ENCODE results near the gene TMEM121. TPM values are rescaled to one million over a fixed set of nuclear protein-coding genes. Genes with fewer than 3 reads are reported as not detected.

The TMEM121 gene
- total and polyA plus RNA-seq, 10 of the 15 experiments (the other 5 are each of a cell fraction or from before 2014, with no cell fraction given), result 0.04 to 4.9 (median 1.2) TPM; not detected in 2

DNA sequence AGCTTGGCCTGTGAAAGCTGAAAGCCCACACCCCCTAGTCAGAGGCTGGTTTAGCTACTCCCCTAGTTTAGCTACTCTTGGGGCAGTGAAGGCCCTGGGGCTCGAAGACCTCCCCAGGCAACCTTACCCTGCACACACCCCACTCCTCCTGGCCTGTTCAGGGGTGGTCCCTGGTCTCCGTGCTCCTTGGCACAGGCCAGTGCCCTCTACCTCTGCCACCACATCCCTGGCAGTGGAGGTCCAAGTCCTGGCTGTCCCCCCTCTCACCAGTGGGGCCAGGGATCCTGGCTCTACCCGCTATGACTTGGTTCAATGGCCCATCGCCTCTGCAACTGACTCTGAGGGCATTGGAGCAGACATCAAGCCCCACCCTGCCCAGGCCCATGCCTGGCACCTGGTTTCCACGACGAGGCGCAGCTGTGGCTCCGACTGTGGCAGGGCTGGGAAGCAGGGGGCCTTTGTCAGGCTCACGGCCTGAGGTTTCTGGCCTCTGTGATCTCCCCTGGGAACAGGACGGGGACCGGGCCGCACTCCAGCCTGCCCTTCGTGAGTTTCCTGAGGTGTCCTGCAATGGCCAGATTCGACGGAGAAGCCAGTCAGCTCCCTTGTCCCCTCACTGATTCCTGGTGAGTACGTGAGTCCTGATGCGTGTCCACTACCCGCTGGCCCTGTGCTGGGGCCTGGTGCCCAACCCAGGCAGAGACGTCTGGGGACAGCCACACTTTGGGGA lies 5.7 kb downstream of the TMEM121 start:
- intact Hi-C loops (cut with micrococcal nuclease; ENCODE audit: unreplicated experiment), result loop anchor here (2.0 to 10.0 kb wide), 3 partner anchors 161 to 883 kb away; no protein-coding TSS in a partner anchor
- peaks cover 5 to 7% of the 10 kb centered on the region in 2 experiments; a peak in 3 of 4 replicates for H3K27me3 ChIP-seq (replicated peaks in 1 of 2; ENCODE audit: control insufficient read depth in 2 of 2, insufficient read depth in 2 of 2, low read length in 1 of 2)
- H3K4me2 ChIP-seq (ENCODE audit: control insufficient read depth, insufficient read depth), result 0 out of 2 replicates have a peak overlapping the region, but pooled peaks have one; percentile 20
- ChIA-PET RAD21 (ENCODE audit: unreplicated experiment) (interaction anchor here (1.0 to 1.5 kb wide), 3 partner anchors 16 to 841 kb away, joined by 3 read pairs; no protein-coding TSS in a partner anchor), POLR2A (interaction anchor here (0.6 kb wide), 1 partner anchor 511 kb away, joined by 3 read pairs; the partner anchor contains the start of gene CDCA4), SMC1A (ENCODE audit: uncharacterized antibody, unreplicated experiment) (interaction anchor here (1.4 kb wide), 1 partner anchor 161 kb away, joined by 6 read pairs; no protein-coding TSS in a partner anchor), CTCF (interaction anchor here (0.7 to 3.0 kb wide), 6 partner anchors 12 to 253 kb away, joined by 3 to 17 read pairs (median 5); no protein-coding TSS in a partner anchor)
- ATAC-seq (no peak), DNase-seq (ENCODE audit: low read depth, low spot score) (no peak), FAIRE-seq (no peak)
- no peak overlapping the region for H3K27ac ChIP-seq (ENCODE audit: control insufficient read depth, insufficient read depth)
- H3K36me3 ChIP-seq (ENCODE audit: control insufficient read depth in 2 of 2, insufficient read depth in 2 of 2, low read length in 1 of 2), result no peaks in the 10 kb centered on the region
- H3K9ac ChIP-seq (ENCODE audit: control insufficient read depth, insufficient read depth, low read length), result no peak overlapping the region
- BruUV-seq (replicated peaks), result no TSS peak
- no peaks in the 10 kb centered on the region for H3K79me2 ChIP-seq (ENCODE audit: control insufficient read depth, insufficient read depth, low read length)
- no peak overlapping the region for H3K4me3 ChIP-seq
- H2AFZ ChIP-seq (ENCODE audit: control insufficient read depth, low read depth, low read length), result no peak overlapping the region
- 43% methylated on average over 19 of the region's 19 CpGs for WGBS (ENCODE audit: insufficient coverage, insufficient replicate concordance, low lambda C conversion rate, missing lambda C conversion rate)
- no peaks in the 10 kb centered on the region for H4K20me1 ChIP-seq (ENCODE audit: control insufficient read depth, insufficient read depth)
- no peaks in the 10 kb centered on the region for H3K9me3 ChIP-seq (replicated peaks; ENCODE audit: control insufficient read depth, insufficient read depth, low read length)
- in situ Hi-C loops (cut with MboI), result loop anchor here (10.0 kb wide), 2 partner anchors 473 to 633 kb away; no protein-coding TSS in a partner anchor
- peaks cover 4% of the 10 kb centered on the region for H3K4me1 ChIP-seq (ENCODE audit: control insufficient read depth, insufficient read depth, low read length)
- TF ChIP-seq, protein P1, sequence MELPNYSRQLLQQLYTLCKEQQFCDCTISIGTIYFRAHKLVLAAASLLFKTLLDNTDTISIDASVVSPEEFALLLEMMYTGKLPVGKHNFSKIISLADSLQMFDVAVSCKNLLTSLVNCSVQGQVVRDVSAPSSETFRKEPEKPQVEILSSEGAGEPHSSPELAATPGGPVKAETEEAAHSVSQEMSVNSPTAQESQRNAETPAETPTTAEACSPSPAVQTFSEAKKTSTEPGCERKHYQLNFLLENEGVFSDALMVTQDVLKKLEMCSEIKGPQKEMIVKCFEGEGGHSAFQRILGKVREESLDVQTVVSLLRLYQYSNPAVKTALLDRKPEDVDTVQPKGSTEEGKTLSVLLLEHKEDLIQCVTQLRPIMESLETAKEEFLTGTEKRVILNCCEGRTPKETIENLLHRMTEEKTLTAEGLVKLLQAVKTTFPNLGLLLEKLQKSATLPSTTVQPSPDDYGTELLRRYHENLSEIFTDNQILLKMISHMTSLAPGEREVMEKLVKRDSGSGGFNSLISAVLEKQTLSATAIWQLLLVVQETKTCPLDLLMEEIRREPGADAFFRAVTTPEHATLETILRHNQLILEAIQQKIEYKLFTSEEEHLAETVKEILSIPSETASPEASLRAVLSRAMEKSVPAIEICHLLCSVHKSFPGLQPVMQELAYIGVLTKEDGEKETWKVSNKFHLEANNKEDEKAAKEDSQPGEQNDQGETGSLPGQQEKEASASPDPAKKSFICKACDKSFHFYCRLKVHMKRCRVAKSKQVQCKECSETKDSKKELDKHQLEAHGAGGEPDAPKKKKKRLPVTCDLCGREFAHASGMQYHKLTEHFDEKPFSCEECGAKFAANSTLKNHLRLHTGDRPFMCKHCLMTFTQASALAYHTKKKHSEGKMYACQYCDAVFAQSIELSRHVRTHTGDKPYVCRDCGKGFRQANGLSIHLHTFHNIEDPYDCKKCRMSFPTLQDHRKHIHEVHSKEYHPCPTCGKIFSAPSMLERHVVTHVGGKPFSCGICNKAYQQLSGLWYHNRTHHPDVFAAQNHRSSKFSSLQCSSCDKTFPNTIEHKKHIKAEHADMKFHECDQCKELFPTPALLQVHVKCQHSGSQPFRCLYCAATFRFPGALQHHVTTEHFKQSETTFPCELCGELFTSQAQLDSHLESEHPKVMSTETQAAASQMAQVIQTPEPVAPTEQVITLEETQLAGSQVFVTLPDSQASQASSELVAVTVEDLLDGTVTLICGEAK (IDR thresholded peaks at IDR 0.05; ENCODE audit: borderline replicate concordance), result no peak
- TF ChIP-seq TAF1 (IDR thresholded peaks at IDR 0.05; ENCODE audit: borderline replicate concordance, low read depth, low read length), result no peak
- TF ChIP-seq, protein P2, sequence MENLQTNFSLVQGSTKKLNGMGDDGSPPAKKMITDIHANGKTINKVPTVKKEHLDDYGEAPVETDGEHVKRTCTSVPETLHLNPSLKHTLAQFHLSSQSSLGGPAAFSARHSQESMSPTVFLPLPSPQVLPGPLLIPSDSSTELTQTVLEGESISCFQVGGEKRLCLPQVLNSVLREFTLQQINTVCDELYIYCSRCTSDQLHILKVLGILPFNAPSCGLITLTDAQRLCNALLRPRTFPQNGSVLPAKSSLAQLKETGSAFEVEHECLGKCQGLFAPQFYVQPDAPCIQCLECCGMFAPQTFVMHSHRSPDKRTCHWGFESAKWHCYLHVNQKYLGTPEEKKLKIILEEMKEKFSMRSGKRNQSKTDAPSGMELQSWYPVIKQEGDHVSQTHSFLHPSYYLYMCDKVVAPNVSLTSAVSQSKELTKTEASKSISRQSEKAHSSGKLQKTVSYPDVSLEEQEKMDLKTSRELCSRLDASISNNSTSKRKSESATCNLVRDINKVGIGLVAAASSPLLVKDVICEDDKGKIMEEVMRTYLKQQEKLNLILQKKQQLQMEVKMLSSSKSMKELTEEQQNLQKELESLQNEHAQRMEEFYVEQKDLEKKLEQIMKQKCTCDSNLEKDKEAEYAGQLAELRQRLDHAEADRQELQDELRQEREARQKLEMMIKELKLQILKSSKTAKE (IDR thresholded peaks at IDR 0.05; ENCODE audit: low read depth, poor library complexity, severe bottlenecking), result no peak
- TF ChIP-seq NFIC (IDR thresholded peaks at IDR 0.05; ENCODE audit: low read depth, low read length), result no peak
- TF ChIP-seq, protein P3, sequence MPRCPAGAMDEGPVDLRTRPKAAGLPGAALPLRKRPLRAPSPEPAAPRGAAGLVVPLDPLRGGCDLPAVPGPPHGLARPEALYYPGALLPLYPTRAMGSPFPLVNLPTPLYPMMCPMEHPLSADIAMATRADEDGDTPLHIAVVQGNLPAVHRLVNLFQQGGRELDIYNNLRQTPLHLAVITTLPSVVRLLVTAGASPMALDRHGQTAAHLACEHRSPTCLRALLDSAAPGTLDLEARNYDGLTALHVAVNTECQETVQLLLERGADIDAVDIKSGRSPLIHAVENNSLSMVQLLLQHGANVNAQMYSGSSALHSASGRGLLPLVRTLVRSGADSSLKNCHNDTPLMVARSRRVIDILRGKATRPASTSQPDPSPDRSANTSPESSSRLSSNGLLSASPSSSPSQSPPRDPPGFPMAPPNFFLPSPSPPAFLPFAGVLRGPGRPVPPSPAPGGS (IDR thresholded peaks at IDR 0.05; ENCODE audit: borderline replicate concordance, insufficient read depth, low read depth, low read length, poor library complexity, severe bottlenecking), result no peak
- TF ChIP-seq DPF2 (IDR thresholded peaks at IDR 0.05), result no peak
- no peak for TF ChIP-seq ZNF24 (IDR thresholded peaks at IDR 0.05)
- no peak for TF ChIP-seq SRF (IDR thresholded peaks at IDR 0.05; ENCODE audit: low read depth in 2 of 2, low read length in 2 of 2)
- TF ChIP-seq, protein P4, sequence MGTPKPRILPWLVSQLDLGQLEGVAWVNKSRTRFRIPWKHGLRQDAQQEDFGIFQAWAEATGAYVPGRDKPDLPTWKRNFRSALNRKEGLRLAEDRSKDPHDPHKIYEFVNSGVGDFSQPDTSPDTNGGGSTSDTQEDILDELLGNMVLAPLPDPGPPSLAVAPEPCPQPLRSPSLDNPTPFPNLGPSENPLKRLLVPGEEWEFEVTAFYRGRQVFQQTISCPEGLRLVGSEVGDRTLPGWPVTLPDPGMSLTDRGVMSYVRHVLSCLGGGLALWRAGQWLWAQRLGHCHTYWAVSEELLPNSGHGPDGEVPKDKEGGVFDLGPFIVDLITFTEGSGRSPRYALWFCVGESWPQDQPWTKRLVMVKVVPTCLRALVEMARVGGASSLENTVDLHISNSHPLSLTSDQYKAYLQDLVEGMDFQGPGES (IDR thresholded peaks at IDR 0.05), result no peak
- TF ChIP-seq ETV6 (conservative IDR thresholded peaks at IDR 0.05 in 1 of 2, IDR thresholded peaks at IDR 0.05 in 1 of 2; ENCODE audit: borderline replicate concordance in 1 of 2, low read depth in 1 of 2), result no peak
- no peak for TF ChIP-seq RBBP5 (conservative IDR thresholded peaks at IDR 0.05)
- no peak for TF ChIP-seq HDAC6 (IDR thresholded peaks at IDR 0.05; ENCODE audit: unreplicated experiment)

Measured in GM12878 (cell line).